A673 (cell line): ENCODE results near the gene RASSF8.

Experiments used
- EZH2 ChIP-seq: fragments of 200-600 bp; sonication (generic); IDR thresholded peaks from 2 replicates; pipeline ENCODE4 v1.6.1; 2017; ENCODE audit warnings: borderline replicate concordance, low read depth, mild to moderate bottlenecking, mixed read lengths, antibody characterized with exemption, low read length; ENCODE audit not compliant: poor library complexity, severe bottlenecking
- TF ChIP-seq, protein P1 (sequence below): fragments of 300-800, 200-600 bp; sonication (generic); conservative IDR thresholded peaks from 2 replicates; pipeline ENCODE4 v1.5.1; 2017; ENCODE audit warnings: low read depth, mild to moderate bottlenecking, antibody characterized with exemption, low read length, moderate library complexity, mixed read lengths

DNA sequence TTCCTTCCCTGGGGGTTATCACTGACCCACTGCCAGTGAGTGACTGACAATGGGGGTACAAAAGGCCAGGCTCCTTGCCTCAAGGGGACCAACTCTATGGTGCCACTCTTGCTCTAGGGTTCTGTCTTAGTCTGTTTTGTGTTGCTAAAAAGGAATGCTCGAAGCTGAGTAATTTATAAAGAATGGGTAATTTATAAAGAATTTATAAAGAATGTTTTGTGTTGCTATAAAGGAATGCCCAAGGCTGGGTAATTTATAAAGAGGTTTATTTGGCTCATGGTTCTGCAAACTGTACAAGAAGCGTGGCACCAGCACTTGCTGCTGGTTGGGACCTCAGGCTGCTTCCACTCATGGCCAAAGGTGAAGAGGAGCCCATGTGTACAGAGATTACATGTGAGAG, 15.8 kb upstream of the RASSF8 start:
- TF ChIP-seq EZH2: no peak
- TF ChIP-seq, protein P1, sequence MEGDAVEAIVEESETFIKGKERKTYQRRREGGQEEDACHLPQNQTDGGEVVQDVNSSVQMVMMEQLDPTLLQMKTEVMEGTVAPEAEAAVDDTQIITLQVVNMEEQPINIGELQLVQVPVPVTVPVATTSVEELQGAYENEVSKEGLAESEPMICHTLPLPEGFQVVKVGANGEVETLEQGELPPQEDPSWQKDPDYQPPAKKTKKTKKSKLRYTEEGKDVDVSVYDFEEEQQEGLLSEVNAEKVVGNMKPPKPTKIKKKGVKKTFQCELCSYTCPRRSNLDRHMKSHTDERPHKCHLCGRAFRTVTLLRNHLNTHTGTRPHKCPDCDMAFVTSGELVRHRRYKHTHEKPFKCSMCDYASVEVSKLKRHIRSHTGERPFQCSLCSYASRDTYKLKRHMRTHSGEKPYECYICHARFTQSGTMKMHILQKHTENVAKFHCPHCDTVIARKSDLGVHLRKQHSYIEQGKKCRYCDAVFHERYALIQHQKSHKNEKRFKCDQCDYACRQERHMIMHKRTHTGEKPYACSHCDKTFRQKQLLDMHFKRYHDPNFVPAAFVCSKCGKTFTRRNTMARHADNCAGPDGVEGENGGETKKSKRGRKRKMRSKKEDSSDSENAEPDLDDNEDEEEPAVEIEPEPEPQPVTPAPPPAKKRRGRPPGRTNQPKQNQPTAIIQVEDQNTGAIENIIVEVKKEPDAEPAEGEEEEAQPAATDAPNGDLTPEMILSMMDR: no peak
